Measurements from ENCODE around the gene ZNF784. TPM values are rescaled to one million over a fixed set of nuclear protein-coding genes. Genes with fewer than 3 reads are reported as not detected.
A peak's percentile ranks its signal among the peaks of the same experiment; 100 is the strongest.

ZNF784 gene
- total RNA-seq, 2 donors from 2014 or later = 3.6 to 4.3 TPM

- DNase-seq (ENCODE audit: low spot score) = no peak
- intact Hi-C loops (cut with DNase I) = loop anchor here (5.0 kb wide), 1 partner anchor 92 kb away; no protein-coding TSS in a partner anchor
Measured at GRCh38 chr19:55609326-55609725, 15.0 kb downstream of the ZNF784 start.

- DNase-seq (ENCODE audit: low spot score) = no peak
- intact Hi-C loops (cut with DNase I) = loop anchor here (5.0 kb wide), 1 partner anchor 90 kb away; no protein-coding TSS in a partner anchor
Measured at GRCh38 chr19:55606817-55607216, 17.5 kb downstream of the ZNF784 start.

- intact Hi-C loops (cut with DNase I) = loop anchor here (5.0 kb wide), 1 partner anchor 89 kb away; no protein-coding TSS in a partner anchor
- no peak for DNase-seq (ENCODE audit: low spot score)
Measured at GRCh38 chr19:55606471-55606787, 17.9 kb downstream of the ZNF784 start.

DNA sequence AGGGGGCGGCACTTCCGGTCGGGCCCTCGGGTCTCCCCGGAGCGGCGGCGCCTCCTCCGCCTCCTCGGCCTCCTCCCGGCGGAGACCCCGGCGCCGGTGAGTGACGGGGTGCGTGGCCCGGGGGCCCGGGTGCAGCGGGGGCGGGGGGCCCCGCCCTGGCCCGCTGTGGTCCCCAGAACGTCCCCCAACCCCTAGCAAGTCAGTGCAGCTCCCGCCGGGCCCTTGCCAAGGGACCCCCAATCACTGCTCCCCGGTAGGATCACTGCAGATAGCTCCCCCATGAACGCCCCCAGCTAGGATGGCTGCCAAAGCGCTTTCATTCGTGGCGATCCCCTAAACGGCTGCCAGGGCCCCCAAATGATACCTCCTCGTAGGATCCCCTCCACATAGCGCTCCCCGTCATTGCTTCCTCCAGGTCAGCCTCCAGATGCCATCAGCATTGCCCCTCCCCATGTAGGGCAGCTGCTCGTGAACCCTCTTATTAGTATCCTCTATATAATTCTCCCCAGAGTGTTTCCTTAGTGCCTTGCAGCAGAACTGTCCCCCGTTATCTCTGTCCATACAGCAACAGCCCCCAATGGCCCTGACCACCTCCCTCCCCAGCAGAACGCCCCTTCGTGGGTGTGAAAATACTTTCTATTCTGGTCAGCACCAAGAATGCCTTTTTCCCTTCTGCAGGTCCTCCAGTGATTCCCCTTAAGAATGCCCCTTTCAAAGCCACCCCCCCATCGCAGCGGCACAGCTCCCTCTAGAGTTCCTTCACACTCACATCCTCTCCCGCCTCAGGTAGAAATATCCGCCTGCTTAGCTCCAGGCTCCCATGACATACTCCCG lies 18.5 kb downstream of the ZNF784 start, which contains the start of gene ZNF865:
Gene ZNF865 (plus strand): TSS at position 11 of the 834 bp plus-strand sequence. CDS start 7,972 bp downstream, outside the sequence.
- intact Hi-C loops (cut with DNase I) = loop anchor here (5.0 kb wide), 1 partner anchor 89 kb away; no protein-coding TSS in a partner anchor
- DNase-seq (ENCODE audit: low spot score) = peak; percentile 93

DNA sequence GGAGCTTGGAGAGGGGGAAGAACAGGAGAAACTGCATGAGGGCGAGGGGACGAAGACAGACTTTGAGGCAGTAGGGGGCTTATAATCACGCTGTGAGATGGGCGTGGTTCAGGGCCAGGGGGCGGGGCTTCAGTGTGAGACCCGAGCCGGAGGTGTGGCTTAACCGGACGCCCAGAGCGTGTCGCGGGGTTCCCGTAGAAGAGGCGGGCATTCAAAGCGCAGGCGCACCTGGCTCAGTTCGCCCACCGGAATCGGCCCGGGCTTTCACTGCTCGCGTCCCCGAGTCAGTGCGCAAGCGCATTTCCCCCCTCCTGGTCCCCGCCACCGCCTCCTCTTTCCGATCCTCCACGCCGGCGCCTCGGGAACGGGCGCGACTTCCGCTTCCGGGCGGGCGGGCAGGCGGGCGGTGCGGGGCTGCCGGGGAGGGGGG lies 19.1 kb downstream of the ZNF784 start:
- DNase-seq (ENCODE audit: low spot score) = peak; percentile 99

GRCh38 chr19:55603581-55604292 lies 20.6 kb downstream of the ZNF784 start:
- intact Hi-C loops (cut with DNase I) = loop anchor here in 1 of 2 donors (5.0 kb wide), 2 partner anchors 1059 to 1136 kb away; no protein-coding TSS in a partner anchor
- DNase-seq (ENCODE audit: low spot score) = no peak

More for the DNA sequence above, 19.1 kb downstream of the ZNF784 start:
- intact Hi-C loops (cut with DNase I) = loop anchor here (5.0 kb wide), 1 partner anchor 88 kb away; no protein-coding TSS in a partner anchor

GRCh38 chr19:55603115-55603514 lies 21.3 kb downstream of the ZNF784 start:
- intact Hi-C loops (cut with DNase I) = loop anchor here in 1 of 2 donors (5.0 kb wide), 2 partner anchors 1059 to 1136 kb away; no protein-coding TSS in a partner anchor
- DNase-seq (ENCODE audit: low spot score) = no peak

- intact Hi-C loops (cut with DNase I) = loop anchor here in 1 of 2 donors (5.0 kb wide), 2 partner anchors 1060 to 1135 kb away; no protein-coding TSS in a partner anchor
- DNase-seq (ENCODE audit: low spot score) = no peak
Measured at GRCh38 chr19:55602104-55603001, 22.0 kb downstream of the ZNF784 start.

DNA sequence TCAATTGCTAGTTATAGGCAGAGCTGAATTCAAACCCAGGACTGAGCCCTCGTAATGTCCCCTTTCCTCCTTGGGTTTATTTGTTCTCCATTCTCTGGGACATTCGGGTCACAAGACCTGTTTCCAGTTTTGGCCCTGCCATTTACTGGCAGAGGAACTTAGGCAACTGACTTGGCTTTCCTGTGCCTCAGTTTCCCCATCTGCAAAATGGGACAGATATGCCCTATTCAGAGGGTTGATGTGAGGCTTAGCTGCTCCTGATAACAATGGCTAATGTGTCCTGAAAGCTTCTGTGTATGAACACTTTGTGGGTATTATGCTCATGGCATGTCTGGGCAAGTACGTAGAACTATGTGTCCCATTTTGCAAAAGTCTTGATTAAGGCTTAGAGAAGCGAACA lies 23.3 kb downstream of the ZNF784 start:
- intact Hi-C loops (cut with DNase I) = loop anchor here in 1 of 2 donors (5.0 kb wide), 2 partner anchors 1061 to 1134 kb away; no protein-coding TSS in a partner anchor

GRCh38 chr19:55600662-55601028 lies 23.7 kb downstream of the ZNF784 start:
- intact Hi-C loops (cut with DNase I) = loop anchor here in 1 of 2 donors (5.0 kb wide), 2 partner anchors 1062 to 1133 kb away; no protein-coding TSS in a partner anchor

More for the DNA sequence above, 23.3 kb downstream of the ZNF784 start:
- no peak for DNase-seq (ENCODE audit: low spot score)

GRCh38 chr19:55599842-55600661 lies 24.3 kb downstream of the ZNF784 start, which contains the start of gene ZNF524:
Gene ZNF524 (plus strand): TSS chr19:55600288. CDS start chr19:55602113, 1,825 bp downstream.
- intact Hi-C loops (cut with DNase I) = loop anchor here in 1 of 2 donors (5.0 kb wide), 2 partner anchors 1062 to 1133 kb away; no protein-coding TSS in a partner anchor
- DNase-seq (ENCODE audit: low spot score) = peak; percentile 95

More at GRCh38 chr19:55600662-55601028, 23.7 kb downstream of the ZNF784 start:
- DNase-seq (ENCODE audit: low spot score) = no peak

GRCh38 chr19:55599468-55599841 lies 24.9 kb downstream of the ZNF784 start, which contains the start of gene FIZ1:
Gene FIZ1 (minus strand): TSS chr19:55599517. CDS start chr19:55597865, 1,652 bp downstream.
- peak; percentile 99 for DNase-seq (ENCODE audit: low spot score)
- intact Hi-C loops (cut with DNase I) = no loop called here

DNA sequence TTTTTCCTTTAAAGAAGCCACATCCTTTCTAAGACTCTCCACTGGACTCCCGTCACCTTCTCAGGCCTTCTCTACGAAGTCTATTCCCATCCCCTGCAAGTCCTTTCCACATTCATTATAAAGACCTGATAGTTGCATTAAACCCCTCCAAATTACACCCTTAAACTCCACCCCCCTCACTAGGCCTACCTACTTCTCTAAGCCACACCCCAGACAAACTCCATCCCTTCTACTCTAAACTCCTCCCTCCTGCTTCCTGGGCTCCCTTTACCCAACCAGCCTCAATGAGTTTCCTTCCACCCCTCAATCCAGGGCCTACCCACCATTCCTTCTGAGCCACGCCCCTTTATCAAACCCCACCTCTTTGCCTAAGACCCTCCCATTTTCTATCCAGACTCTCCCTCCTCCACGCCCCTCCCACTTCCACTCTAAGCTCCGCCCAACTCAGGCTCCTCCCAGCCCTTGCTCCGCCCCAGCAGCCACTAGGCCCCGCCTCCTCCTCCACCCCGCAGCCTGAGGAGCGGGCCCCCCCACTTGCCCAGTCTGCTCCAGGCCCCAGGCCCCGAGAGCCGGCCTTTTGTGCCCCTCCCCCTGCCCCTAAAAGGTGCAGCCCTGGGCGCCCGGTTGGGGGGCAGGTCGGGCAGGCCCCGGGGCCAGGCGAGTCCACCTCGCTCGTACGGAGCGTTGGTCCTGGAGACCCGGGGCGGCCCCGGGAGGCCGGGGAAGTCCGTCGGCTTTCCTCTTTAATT lies 25.5 kb downstream of the ZNF784 start:
- peak; percentile 98 for DNase-seq (ENCODE audit: low spot score)
- intact Hi-C loops (cut with DNase I) = no loop called here

GRCh38 chr19:55598034-55598433 lies 26.3 kb downstream of the ZNF784 start:
- no peak for DNase-seq (ENCODE audit: low spot score)
- intact Hi-C loops (cut with DNase I) = no loop called here

- no peak for DNase-seq (ENCODE audit: low spot score)
- intact Hi-C loops (cut with DNase I) = no loop called here
Measured at GRCh38 chr19:55597501-55597921, 26.9 kb downstream of the ZNF784 start.

DNA sequence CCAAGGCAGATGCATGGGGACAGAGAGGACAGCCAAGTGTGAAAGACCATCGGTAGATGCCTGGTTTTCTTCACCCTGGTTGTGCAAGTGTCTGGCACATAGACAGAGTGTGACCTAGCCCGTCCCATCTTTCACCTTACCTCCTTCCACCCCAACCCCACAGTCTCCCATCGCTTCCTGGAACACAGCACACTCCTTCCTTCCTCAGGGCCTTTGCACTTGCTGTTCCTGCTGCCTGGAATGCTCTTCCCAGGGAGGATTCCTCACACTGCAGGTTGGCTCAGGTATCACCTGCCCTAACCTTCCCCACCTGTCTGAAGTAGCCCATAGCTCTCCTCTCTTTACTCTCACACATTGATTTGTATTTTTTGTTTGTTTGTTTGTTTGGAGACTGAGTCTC lies 28.1 kb downstream of the ZNF784 start:
- DNase-seq (ENCODE audit: low spot score) = no peak
- intact Hi-C loops (cut with DNase I) = no loop called here

Data from posterior vena cava (tissue), 2 donors.